NCI-H2196 treated with DMSO at 0.1 percent for 48 hours (cell line): Measurements from ENCODE around the gene C10orf67.

Experiments
- DNase-seq: peaks from one replicate; lab custom pipeline; 2025; ENCODE audit not compliant: unreplicated experiment; lab: John Stamatoyannopoulos, UW

The C10orf67 gene

DNA sequence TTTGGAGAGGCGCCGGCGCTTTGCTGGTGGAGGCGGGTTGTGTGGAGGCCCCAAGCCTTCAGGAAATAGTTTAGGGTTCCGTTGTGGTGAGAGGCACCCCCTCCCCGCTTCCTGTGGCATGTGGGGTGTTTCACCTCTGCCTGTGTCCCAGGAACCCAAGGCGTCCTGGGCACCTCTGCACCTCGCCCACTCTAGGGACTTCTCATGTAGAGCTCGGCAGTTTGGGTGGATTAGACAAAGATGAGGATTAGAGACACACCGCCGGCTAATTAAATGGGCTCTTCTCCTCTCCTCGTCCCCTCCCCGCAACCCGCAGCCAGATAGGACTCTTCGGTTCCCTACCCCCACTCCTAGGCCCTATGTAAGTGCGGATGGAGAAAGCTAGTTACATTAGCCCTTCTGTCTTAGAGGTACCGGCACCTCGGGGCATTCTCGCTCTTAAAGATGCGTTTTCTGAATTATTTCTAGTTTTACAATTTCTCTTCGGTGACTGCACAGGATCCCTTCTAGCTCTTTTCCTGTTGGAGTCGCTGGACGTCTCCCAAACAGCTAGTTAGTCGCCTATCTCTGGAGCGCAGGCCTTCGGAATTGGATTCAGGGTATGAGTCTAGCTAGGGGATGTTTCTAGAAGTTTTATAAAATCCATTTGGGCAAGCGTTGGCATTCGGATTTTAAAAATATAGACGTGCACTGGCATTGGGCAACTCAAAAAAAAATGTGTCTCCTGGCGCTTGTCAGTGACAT, 144.7 kb downstream of the C10orf67 start:
- no peak for DNase-seq

GRCh38 chr10:23198940-23199767, 145.4 kb downstream of the C10orf67 start:
- DNase-seq = no peak

DNA sequence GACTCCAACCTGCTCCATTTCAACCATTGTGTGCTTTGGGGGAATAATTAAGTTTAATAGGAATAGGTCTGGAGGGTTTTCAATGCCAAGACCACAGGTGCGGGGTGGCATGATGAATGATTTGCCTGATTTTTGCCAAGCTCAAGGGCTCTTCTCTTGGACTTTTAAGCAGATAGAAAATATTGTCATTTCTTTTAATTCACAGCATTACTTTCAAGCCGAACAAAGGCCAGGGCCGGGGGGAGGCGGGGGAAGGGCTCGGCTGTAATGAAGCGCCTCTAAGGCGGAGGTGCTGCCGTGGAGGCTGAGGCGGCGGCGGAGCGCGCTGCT, 146.0 kb downstream of the C10orf67 start:
- no peak for DNase-seq

DNA sequence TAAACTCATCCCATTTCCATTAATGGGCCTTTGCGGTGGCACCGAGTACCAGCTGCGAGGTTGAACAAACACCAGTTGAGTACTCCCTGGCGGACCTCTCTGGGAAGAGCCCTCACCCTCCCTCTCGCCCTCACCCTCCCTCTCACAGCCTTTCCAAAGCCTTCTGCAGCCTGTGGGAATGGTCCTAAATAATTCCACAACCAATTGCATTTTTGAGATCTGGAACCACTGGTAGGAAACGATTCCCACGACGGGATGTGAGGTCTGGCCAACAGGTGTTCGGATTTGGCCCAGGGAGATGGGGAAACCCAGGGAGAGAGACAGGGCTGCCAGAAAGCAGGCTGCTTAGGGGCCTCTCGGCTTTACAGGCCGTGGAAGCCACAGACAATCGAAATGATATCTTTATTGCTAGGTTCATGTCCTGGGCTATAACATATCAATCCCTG, 147.2 kb downstream of the C10orf67 start:
- no peak for DNase-seq

DNA sequence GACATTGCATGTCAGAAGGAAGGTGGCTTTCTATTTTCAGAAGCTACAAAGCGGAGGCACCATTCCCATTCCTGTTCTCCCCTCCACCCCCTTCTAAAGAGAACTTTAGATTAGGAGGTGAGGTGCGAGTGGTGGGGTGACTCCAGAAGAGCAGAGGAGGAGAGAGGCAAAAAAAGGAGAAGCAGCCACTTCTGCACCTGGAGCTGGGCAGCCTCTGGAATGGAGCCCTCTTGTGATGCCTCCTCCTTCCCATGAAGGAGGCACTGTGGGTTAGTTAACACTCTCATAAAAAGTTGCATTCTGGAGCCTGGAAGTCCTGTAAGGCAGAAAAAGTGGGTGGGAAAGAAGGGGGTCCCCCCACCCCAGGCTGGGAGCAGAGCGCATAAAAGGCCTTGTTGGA, 147.7 kb downstream of the C10orf67 start:
- DNase-seq = no peak

DNA sequence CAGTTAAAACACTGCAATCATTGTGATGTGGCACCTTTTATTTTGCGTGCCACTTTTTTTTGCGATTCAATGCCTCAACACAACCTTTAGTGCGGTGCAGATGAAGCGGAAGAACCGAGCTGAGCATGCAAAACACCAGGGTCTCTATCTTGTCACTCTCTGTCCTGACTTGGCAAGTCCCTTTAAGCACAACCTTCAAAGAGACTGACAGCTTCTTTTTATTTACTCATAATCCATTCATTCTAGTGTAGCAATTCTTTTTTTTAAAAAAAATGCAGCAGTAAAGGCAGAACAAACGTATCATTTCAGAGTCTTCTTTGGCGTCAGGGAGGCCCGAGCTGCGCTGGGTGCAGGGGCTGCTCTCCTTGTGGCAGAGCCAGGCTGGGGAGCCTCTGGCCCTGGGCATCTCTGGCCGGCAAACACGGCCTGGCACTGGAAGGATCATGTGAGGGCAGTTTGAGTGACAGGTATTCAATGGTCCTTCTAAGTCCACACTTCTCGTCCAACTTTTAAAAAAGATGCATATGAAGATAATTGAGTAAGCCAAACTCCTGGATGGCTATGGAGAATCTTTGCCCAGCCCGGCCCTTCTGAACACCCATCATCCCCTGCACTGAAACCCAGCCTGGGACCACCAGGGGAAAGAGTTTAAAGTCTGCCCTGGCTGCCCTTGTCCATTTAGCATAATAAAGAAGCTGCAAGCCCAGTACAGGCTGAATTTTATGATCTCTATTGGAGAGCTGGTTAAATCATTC, 148.6 kb downstream of the C10orf67 start:
- no peak for DNase-seq

DNA sequence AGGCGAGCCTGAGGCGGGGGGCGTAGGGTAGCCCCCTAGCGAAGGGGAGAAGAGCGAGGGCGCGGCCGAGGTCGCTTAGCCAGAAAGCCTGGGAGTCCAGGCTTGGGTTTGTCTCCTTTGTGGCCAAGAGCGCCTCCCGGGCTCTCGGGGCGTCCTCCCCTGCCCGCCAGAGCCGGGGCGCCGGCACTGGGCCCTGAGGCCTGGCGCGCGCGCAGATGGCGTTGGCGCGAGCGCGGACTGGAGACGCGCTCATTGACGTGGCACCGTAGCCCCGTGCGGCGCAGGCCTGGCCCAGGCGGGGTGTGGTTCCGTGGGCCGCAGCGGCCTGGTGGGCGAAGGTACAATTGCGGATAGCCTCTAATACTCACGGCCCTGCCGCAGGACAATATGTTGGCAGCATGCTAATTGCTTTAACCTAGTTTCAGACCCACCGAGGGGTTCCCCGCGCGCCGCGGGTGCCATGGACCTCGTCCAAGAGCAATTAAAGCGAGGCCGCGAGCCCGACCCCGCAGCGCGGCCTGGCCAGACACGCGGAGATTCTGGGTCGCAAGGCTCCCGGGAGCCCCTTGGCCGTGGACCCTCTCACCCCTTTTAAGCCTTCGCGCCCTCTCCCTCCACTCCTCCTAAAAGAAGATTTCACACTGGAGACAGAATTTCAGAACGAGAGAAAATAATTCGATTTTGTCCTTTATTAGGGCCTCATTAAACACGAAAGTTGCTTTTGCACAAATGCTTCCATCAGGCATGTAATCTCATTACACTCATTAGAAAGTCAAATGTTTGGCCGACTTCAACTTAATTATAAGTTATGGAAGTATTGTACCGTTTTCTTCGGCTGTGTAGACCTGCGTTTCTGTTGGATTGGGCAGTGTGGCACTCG, 149.4 kb downstream of the C10orf67 start:
- DNase-seq = no peak

GRCh38 chr10:23194471-23194965, 150.1 kb downstream of the C10orf67 start:
- no peak for DNase-seq

DNA sequence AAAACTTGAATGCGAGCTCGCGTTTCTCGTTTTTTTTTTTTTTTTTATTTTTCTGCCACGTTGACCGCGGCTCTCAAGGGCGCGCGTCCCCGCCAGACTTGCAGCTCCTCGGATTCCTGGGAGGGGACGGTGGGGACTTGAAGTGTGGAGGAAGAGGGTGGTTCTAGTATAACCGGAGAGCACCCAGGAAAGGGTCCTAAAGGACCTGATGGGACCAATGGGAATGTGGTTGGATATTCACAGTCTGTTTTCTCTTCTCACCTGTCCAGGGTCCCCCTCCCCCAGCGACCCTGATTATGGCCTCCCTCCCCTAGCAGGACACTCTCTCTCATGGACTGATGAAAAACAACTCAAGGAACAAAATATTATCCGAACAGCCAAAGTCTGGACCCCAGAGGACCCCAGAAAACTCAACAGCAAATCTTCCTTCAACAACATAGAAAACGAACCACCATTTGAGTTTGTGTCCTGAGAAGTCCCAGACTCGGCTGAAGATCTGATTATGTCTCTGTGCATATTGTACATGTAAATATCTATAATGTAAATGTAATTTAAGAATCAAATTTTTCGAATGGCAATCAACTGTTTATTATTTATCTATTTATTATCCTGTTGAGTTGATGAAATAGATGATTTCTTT, 151.0 kb downstream of the C10orf67 start:
- DNase-seq = no peak

- no peak for DNase-seq
Measured at GRCh38 chr10:23192712-23193434, 151.7 kb downstream of the C10orf67 start.

- no peak for DNase-seq
Measured at GRCh38 chr10:23191764-23192711, 152.6 kb downstream of the C10orf67 start, which contains the start of gene PTF1A. Gene PTF1A, plus strand, starts transcription at chr10:23192312. Its CDS starts 219 bp downstream, at chr10:23192531.

GRCh38 chr10:23190872-23191763, 153.5 kb downstream of the C10orf67 start:
- DNase-seq = no peak

DNA sequence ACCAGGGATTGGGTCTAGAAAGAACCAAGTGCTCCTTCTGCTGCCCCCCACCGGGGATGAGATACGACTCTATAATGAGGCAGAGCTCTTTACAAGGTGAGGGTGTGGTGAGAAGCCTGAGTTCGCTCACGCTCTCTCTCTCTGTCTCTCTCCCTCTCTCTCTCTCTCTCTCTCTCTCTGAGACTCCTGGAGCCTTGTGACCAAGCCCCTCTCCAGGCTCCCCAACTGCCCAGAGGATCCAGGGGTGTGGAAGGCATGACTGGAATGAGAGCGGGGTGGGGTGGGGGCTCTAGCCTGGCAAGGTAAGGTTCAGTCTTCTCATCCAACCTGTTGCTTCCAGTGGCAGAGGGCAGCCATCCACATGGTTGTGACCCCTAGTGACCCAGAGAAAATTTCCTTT, 155.6 kb downstream of the C10orf67 start:
- DNase-seq = no peak

DNA sequence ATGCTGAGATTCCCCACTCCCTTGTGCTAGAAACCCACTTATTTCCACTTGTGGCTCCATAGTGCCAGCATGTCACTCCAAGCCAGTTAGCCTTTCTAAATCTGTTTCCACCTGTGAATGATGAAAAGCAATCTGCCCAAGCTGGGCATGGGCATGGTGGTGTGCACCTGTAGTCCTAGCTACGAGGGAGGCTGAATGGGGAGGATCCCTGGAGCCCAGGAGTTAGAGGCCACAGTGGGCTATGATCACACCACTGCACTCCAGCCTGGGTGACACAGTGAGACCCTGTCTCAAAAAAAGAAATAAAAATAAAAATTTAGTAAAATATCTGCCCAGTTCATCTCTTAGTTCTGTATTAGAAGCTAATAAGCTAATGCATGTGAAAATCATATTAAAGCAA, 157.4 kb downstream of the C10orf67 start:
- DNase-seq = no peak

- DNase-seq = no peak
Measured at GRCh38 chr10:23186697-23187096, 157.9 kb downstream of the C10orf67 start.

- no peak for DNase-seq
Measured at GRCh38 chr10:23186178-23186577, 158.4 kb downstream of the C10orf67 start.

GRCh38 chr10:23174977-23175512, 169.6 kb downstream of the C10orf67 start:
- DNase-seq = no peak
